CD4-positive, alpha-beta T cell (primary cell): ENCODE results near the gene TMED8. TPM values are rescaled to one million over a fixed set of nuclear protein-coding genes. Genes with fewer than 3 reads are reported as not detected.

Source experiments
- ATAC-seq: fragments of 200-7000 bp; cut with Tn5 transposase; one replicate; pipeline ENCODE4 v1.10.0; 2022; ENCODE audit warnings: mild to moderate bottlenecking; ENCODE audit not compliant: poor library complexity
- CTCF ChIA-PET: fragments of 350-600 bp; sonication (Branson Sonifier 250); formaldehyde crosslinking; loops from one replicate; lab custom pipeline; 2021; ENCODE audit warnings: antibody characterized with exemption, inconsistent platforms; lab: Charles Lee
- POLR2A ChIA-PET: fragments of 350-600 bp; sonication (Branson Sonifier 250); formaldehyde crosslinking; loops from one replicate; lab custom pipeline; 2021; ENCODE audit warnings: antibody characterized with exemption, inconsistent platforms; lab: Charles Lee
- DNase-seq, 14 experiments: peaks; one replicate each; pipeline ENCODE4 v3.0.0-alpha.2; 2013 to 2020; ENCODE audit warnings: mixed read lengths in 2 of 14
- H3K27ac ChIP-seq, 2 donors: one replicate each; pipeline versions ENCODE4 v1.5.1 to v1.7.0; 2013; ENCODE audit warnings: low read length in 2 of 2, low read depth in 1 of 2, mild to moderate bottlenecking in 1 of 2
- H3K27me3 ChIP-seq, 2 experiments: 1 replicate in 1 of 2; 2 replicates in 1 of 2; pipeline versions ENCODE4 v1.6.1 to v1.7.0; 2013; ENCODE audit warnings: low read length in 2 of 2, control low read depth in 1 of 2, mild to moderate bottlenecking in 1 of 2, moderate library complexity in 1 of 2; ENCODE audit not compliant: insufficient read depth in 2 of 2, control insufficient read depth in 1 of 2
- H3K36me3 ChIP-seq: one replicate; pipeline ENCODE4 v1.6.1; 2013; ENCODE audit warnings: low read length, control low read depth; ENCODE audit not compliant: insufficient read depth
- H3K4me1 ChIP-seq: one replicate; pipeline ENCODE4 v1.6.1; 2013; ENCODE audit warnings: low read length, control low read depth; ENCODE audit not compliant: insufficient read depth
- H3K4me3 ChIP-seq: one replicate; pipeline ENCODE4 v1.5.1; 2013; ENCODE audit warnings: mild to moderate bottlenecking, low read length, moderate library complexity
- H3K9me3 ChIP-seq, 2 experiments: 1 replicate in 1 of 2; 2 replicates in 1 of 2; pipeline versions ENCODE4 v1.6.1 to v1.7.0; 2013; ENCODE audit warnings: low read length in 2 of 2, mild to moderate bottlenecking in 2 of 2, control low read depth in 1 of 2, moderate library complexity in 1 of 2; ENCODE audit not compliant: control insufficient read depth in 1 of 2, insufficient read depth in 1 of 2
- H3K27ac Mint-ChIP-seq: one replicate; pipeline ENCODE4 v1.8.0; 2020; ENCODE audit warnings: mixed read lengths
- H3K27me3 Mint-ChIP-seq: one replicate; pipeline ENCODE4 v1.8.0; 2021; ENCODE audit warnings: mixed read lengths
- H3K36me3 Mint-ChIP-seq: one replicate; pipeline ENCODE4 v1.8.0; 2021; ENCODE audit warnings: low read depth, mixed read lengths
- H3K4me1 Mint-ChIP-seq: one replicate; pipeline ENCODE4 v1.8.0; 2021; ENCODE audit warnings: low read depth, mixed read lengths
- H3K4me3 Mint-ChIP-seq: one replicate; pipeline ENCODE4 v1.8.0; 2020; ENCODE audit warnings: mild to moderate bottlenecking, mixed read lengths
- H3K9me3 Mint-ChIP-seq: one replicate; pipeline ENCODE4 v1.8.0; 2020; ENCODE audit warnings: mixed read lengths
- CTCF ChIP-seq: fragments of 200-600 bp; IDR thresholded peaks from one replicate; pipeline ENCODE4 v1.8.0; 2022; ENCODE audit warnings: antibody characterized with exemption, mild to moderate bottlenecking
- intact Hi-C, 2 experiments: fragments of 100-400 bp; cut with DNase I in 1 of 2; cut with micrococcal nuclease in 1 of 2; formaldehyde crosslinking; loops; one replicate each; pipeline versions ENCODE4 v1.15.1 to v1.9.0; 2023 to 2025; cut with DNase I, micrococcal nuclease
- total RNA-seq, 174 experiments: library from RNA in 2 of 174; stranded (reverse) in 2 of 174; gene quantifications; one replicate each; pipeline ENCODE4 v1.2.3 and lab custom pipeline; 2021 to 2026

TMED8 gene
- total RNA-seq, 2 experiments from 2014 or later: 4.9 to 5.1 TPM

GRCh38 chr14:77311217-77311616 lies 65.7 kb downstream of the TMED8 start:
- Histone ChIP-seq H3K4me1 (peaks cover 6% of the 10 kb centered on the region), H3K27ac (no peak overlapping the region), H3K36me3 (no peaks in the 10 kb centered on the region), H3K9me3 (no peaks in the 10 kb centered on the region), H3K27me3 (no peaks in the 10 kb centered on the region), H3K4me3 (no peak overlapping the region)
- DNase-seq: no peak
- H3K4me1 Mint-ChIP-seq: peaks cover 4% of the 10 kb centered on the region
- H3K36me3 Mint-ChIP-seq: no peaks in the 10 kb centered on the region
- no peaks in the 10 kb centered on the region for H3K27me3 Mint-ChIP-seq
- no peaks in the 10 kb centered on the region for H3K9me3 Mint-ChIP-seq
- ATAC-seq: no peak
- H3K27ac Mint-ChIP-seq: no peak overlapping the region
- POLR2A ChIA-PET: interaction anchor here (1.5 kb wide), 1 partner anchor 10 kb away, joined by 3 read pairs; the partner anchor contains the start of genes GSTZ1 and POMT2
- intact Hi-C loops: loop anchor here (10.0 kb wide), 2 partner anchors 356 to 596 kb away; no protein-coding TSS in a partner anchor
- no peak for TF ChIP-seq CTCF
- CTCF ChIA-PET: no interaction called here
- H3K4me3 Mint-ChIP-seq: no peak overlapping the region

GRCh38 chr14:77310026-77310425 lies 66.9 kb downstream of the TMED8 start:
- intact Hi-C loops: loop anchor here (10.0 kb wide), 2 partner anchors 355 to 595 kb away; no protein-coding TSS in a partner anchor
- Mint-ChIP-seq H3K4me3 (no peak overlapping the region), H3K27me3 (no peaks in the 10 kb centered on the region)

GRCh38 chr14:77309131-77309530 lies 67.8 kb downstream of the TMED8 start:
- POLR2A ChIA-PET: no interaction called here

More at GRCh38 chr14:77310026-77310425, 66.9 kb downstream of the TMED8 start:
- H3K4me1 Mint-ChIP-seq: no peaks in the 10 kb centered on the region
- Histone ChIP-seq H3K4me1 (no peaks in the 10 kb centered on the region), H3K27ac (no peak overlapping the region), H3K9me3 (no peaks in the 10 kb centered on the region), H3K36me3 (peaks cover 4% of the 10 kb centered on the region), H3K27me3 (no peaks in the 10 kb centered on the region), H3K4me3 (no peak overlapping the region)
- no peak for ATAC-seq
- DNase-seq: no peak
- no peaks in the 10 kb centered on the region for H3K9me3 Mint-ChIP-seq
- no peak overlapping the region for H3K27ac Mint-ChIP-seq
- no peak for TF ChIP-seq CTCF
- no peaks in the 10 kb centered on the region for H3K36me3 Mint-ChIP-seq
- ChIA-PET POLR2A (no interaction called here), CTCF (interaction anchor here (0.9 kb wide), 1 partner anchor 9 kb away, joined by 4 read pairs; no protein-coding TSS in a partner anchor)

More at GRCh38 chr14:77309131-77309530, 67.8 kb downstream of the TMED8 start:
- no peak overlapping the region for H3K27ac ChIP-seq
- H3K4me3 Mint-ChIP-seq: no peak overlapping the region
- no peak for TF ChIP-seq CTCF
- H3K27me3 ChIP-seq: no peaks in the 10 kb centered on the region
- H3K27me3 Mint-ChIP-seq: no peaks in the 10 kb centered on the region
- H3K4me3 ChIP-seq: no peak overlapping the region
- H3K9me3 ChIP-seq: no peaks in the 10 kb centered on the region
- intact Hi-C loops: no loop called here
- DNase-seq (no peak), ATAC-seq (no peak)
- no peaks in the 10 kb centered on the region for H3K9me3 Mint-ChIP-seq
- no peaks in the 10 kb centered on the region for H3K36me3 Mint-ChIP-seq
- H3K36me3 ChIP-seq: peaks cover 4% of the 10 kb centered on the region
- H3K27ac Mint-ChIP-seq: no peak overlapping the region
- CTCF ChIA-PET: interaction anchor here (0.9 kb wide), 1 partner anchor 8 kb away, joined by 4 read pairs; no protein-coding TSS in a partner anchor
- no peaks in the 10 kb centered on the region for H3K4me1 Mint-ChIP-seq
- H3K4me1 ChIP-seq: no peaks in the 10 kb centered on the region
